HS-27A (cell line): ENCODE results near the gene SYMPK.

Experiments used
- DNase-seq: peaks from one replicate; pipeline ENCODE4 v3.0.0-alpha.2; 2012; ENCODE audit warnings: low read depth, missing footprints

The SYMPK gene

GRCh38 chr19:45866400-45867176 is 3.6 kb upstream of the SYMPK start:
- no peak for DNase-seq

GRCh38 chr19:45865269-45865948 is 2.5 kb upstream of the SYMPK start:
- DNase-seq, result no peak

- no peak for DNase-seq
Measured at GRCh38 chr19:45864629-45865082, 1.7 kb upstream of the SYMPK start.

- no peak for DNase-seq
Measured at GRCh38 chr19:45863840-45864628, 1.1 kb upstream of the SYMPK start, which contains the start of gene FOXA3. Gene FOXA3 (plus strand): TSS chr19:45864326. CDS start chr19:45864457, 131 bp downstream.

GRCh38 chr19:45863335-45863839 is 440 bp upstream of the SYMPK start:
- no peak for DNase-seq

- no peak for DNase-seq
Measured at GRCh38 chr19:45862271-45862563, 730 bp downstream of the SYMPK start.

GRCh38 chr19:45860359-45861259 is 2.3 kb downstream of the SYMPK start:
- DNase-seq, result no peak

GRCh38 chr19:45854167-45854778 is 8.7 kb downstream of the SYMPK start:
- no peak for DNase-seq

- no peak for DNase-seq
Measured at GRCh38 chr19:45852983-45853382, 10.0 kb downstream of the SYMPK start.

GRCh38 chr19:45852145-45852750 is 10.7 kb downstream of the SYMPK start:
- DNase-seq, result no peak

GRCh38 chr19:45848922-45849321 is 14.0 kb downstream of the SYMPK start:
- DNase-seq, result no peak

GRCh38 chr19:45847663-45848062 is 15.3 kb downstream of the SYMPK start:
- DNase-seq, result no peak

GRCh38 chr19:45842198-45842597 is 20.7 kb downstream of the SYMPK start:
- no peak for DNase-seq

GRCh38 chr19:45834970-45835369 is 28.0 kb downstream of the SYMPK start:
- no peak for DNase-seq

- DNase-seq, result no peak
Measured at GRCh38 chr19:45828945-45829344, 34.0 kb downstream of the SYMPK start.

GRCh38 chr19:45828523-45828922 is 34.4 kb downstream of the SYMPK start:
- no peak for DNase-seq

- no peak for DNase-seq
Measured at GRCh38 chr19:45827459-45828093, 35.4 kb downstream of the SYMPK start.

GRCh38 chr19:45826934-45827333 is 36.0 kb downstream of the SYMPK start:
- DNase-seq, result no peak

- DNase-seq, result no peak
Measured at GRCh38 chr19:45825917-45826893, 36.7 kb downstream of the SYMPK start.
